ENCODE data around the gene PRDM8.

- no peak for TF ChIP-seq CTCF (IDR thresholded peaks at IDR 0.05; ENCODE audit: low read depth, low read length)
- no peak for TF ChIP-seq EZH2phosphoT487 (IDR thresholded peaks at IDR 0.05; ENCODE audit: low read depth)
Observed at GRCh38 chr4:80173401-80173800, 23.9 kb upstream of the PRDM8 start.
